NCI-H524 (cell line): ENCODE data around the gene GMPPA.

Experiments
- DNase-seq, 2 experiments: peaks; one replicate each; lab custom pipeline; 2025; lab: John Stamatoyannopoulos, UW

Gene GMPPA

DNA sequence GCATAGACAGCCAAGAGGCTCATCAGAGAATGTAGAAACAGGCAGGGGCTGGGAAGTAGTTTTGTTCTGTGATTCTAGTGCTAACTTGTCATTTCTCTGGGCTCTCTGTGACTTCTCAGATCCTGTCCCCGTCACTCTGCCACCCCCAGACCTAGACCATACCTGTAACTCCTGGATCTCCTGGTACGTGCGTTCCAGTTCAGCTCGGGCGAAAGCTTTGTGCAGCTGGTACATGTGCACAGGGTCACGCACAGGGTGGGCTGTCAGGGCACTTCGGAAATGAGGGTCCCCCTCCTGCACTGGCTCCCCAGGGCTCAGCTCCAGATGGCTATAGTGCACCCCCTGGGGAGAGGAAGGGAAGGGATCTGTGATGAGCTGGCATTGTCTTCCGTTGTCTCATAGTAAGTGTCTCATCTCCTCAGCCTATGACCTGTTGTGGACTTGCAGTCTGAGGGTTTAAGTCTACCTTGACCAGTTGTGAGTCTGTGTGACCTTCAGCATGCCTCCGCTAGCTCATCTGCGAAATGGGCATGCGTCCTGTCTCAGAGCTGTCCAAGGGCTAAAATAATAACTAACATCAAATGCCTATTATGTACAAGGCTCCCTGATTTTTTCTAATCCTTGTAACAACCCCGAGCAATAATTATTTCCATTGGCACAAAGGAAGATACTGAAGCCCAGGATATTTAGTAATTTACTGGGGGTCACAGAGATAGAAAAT lies 42.3 kb downstream of the GMPPA start:
- no peak for DNase-seq

DNA sequence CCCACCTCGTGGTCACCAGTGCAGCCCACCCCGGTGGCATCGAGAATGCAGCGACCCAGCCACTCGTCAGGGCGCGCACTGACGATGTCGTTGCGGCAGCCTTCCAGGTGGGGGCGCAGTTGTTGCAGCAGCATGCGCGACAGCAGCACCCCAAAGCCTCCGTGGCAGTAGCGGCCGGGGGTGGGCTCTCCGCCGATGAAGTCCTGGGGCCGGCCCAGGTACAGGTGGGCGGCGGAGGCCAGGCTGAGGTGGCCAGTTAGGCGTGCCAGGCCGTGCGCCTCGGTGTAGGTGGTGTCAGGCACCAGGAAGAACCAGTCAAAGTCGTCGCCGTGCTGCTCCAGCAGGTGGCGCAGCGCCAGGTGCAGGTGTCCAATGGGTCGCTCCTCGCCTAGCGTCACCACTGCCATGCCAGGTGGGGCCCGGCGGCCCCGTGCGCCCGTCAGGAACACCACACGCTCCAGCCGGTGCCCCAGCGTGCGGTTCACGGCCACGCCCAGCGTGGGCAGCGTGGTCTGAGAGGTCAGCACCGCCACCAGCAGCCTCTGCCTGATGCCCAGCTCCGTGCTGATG lies 43.0 kb downstream of the GMPPA start:
- peak; percentile 56 to 77 for DNase-seq

DNA sequence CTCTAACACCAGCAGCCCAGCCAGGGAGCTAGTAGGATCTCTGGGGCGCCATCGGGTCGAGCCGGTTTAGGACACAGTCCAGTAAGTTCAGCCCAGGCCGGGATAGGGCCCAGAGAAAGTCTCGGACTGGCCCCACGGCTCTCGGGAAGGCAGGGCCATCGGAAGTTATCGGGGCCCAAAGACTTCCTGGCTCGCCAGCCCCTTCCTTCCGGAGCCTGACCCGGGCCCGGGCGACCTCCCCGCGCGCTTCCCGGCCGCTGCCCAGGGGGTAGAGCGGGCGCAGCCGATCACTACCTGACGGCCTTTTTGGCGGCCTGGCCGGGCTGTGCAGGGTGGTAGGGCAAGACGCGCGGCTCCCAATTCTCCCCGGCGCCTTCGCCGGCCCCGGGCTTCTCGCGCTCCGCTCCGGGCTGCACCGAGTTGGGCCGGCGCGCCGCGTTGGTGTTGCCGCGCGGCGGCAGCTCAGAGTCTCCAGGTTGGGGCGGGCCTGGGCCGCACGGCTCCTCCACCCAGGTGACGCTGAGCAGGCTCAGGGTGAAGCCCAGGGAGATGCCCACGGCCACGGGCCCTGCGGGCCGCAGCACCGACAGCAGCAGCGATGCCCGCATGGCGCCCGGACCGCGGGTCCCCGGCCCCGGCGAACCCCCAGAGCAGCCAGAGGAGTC lies 44.4 kb downstream of the GMPPA start:
- DNase-seq: peak in 1 of 2 experiments; percentile 20

DNA sequence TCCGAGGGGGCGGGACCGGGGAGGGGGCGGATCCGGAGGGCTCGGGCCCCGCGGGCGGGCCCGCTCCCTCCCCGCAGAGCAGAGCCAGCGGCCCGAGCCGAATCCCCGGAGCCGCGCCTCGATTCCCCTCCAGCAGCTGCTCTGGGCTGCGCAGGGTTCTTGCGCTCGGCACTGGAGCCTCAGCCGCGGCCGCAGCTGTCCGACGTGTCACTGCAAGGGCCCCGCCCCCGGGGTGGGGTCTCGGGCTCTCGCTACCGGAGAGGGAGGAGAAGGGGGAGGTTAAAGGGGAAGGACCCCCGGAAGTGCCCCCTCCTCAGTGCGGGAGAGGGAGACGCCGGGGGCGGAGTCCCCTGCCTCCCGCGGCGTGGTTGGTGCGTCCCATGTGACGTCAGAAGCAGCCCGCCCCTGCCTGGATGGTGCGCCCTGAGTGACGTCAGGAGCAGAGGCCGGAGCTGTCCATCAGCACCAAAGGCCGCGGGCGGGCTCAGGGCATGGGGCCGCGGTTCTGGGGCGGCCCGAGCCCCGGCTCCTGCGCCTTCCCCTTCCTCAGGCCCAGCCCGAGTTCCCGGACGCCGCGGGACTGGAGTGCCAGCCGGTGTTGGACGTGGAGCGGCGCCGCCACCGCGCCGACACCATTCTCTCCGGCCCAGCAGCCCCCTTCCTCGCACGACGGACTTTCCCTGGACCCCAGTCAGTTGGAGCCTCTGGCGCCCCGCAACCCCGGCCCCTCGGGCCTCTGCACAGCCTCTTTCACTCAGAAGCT lies 45.1 kb downstream of the GMPPA start, which contains the start of the genes CHPF and TMEM198:
Gene CHPF (minus strand): TSS at position 214 of the 763 bp plus-strand sequence. CDS start 271 bp downstream, outside the sequence.
Gene TMEM198 (plus strand): TSS at position 433 of the 763 bp plus-strand sequence. CDS start 700 bp downstream, outside the sequence.
- DNase-seq: peak; percentile 96 to 98

DNA sequence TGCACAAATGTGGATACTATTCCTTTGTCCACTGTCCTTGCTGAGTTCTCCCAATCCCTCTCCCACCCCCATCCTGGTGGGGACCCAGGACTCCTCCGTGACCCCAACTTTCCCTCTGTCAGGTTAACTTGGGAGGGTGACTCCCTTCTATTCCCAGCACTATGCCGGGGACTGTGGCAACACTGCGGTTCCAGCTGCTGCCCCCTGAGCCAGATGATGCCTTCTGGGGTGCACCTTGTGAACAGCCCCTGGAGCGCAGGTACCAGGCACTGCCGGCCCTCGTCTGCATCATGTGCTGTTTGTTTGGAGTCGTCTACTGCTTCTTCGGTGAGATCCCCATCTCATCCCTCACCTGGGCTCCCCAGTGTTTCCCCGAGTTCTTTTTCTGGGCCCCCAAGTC lies 45.9 kb downstream of the GMPPA start:
- DNase-seq: no peak

DNA sequence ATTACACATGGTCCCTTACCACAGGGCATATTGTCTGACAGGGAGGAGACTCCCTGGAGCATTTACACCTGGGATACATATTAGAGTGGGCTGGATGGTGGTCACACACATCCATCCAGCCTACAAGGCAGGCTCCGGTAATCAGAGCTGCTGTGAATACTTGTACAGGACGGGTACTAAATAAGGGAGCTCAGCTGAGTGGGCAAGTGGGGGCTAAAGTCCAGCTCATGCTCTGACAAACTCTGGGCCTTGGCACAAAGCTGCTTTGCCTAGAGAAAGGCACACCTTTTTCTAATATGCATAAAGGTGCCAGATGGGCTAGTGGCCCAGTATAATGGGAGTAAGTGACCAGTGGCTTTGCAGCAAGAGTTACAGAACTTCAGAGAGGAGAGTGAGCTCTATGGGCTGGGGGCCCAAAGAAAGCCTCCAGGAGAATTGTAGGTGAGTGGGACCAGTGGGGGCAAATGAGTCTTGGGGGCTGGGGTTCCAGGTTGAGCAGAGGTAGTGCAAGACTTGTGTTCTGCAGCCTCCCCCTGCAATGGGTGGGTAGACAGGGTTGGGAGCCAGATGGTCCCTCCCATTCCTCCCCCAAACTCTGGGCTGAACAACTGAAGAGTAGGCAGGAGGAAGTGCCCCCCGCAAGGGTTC lies 46.7 kb downstream of the GMPPA start:
- DNase-seq: no peak

DNA sequence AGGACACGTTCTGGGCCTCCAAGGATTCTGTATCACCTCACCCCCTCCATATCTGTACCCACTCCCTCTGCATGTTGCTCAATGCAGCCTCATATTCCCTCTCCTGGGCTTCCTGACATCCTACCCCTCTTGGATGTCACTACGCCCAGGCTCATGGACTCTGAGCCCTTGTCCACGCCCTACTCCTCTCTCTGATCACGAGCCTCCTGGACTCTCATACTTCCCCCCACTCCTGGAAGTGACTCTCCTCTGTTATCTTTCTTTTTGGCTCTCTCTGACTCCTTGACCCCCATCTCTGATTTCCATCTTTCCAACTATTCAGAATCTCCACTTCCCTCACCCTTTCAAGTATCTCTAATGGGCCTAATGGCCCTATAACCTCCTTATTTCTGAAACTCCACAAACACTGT lies 47.3 kb downstream of the GMPPA start:
- DNase-seq: no peak

DNA sequence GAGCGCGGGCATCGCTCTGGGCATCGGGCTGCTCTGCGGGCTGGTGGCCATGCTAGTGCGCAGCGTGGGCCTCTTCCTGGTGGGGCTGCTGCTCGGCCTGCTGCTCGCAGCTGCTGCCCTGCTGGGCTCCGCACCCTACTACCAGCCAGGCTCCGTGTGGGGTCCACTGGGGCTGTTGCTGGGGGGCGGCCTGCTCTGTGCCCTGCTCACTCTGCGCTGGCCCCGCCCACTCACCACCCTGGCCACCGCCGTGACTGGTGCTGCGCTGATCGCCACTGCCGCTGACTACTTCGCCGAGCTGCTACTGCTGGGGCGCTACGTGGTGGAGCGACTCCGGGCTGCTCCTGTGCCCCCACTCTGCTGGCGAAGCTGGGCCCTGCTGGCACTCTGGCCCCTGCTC lies 48.9 kb downstream of the GMPPA start:
- no peak for DNase-seq

DNA sequence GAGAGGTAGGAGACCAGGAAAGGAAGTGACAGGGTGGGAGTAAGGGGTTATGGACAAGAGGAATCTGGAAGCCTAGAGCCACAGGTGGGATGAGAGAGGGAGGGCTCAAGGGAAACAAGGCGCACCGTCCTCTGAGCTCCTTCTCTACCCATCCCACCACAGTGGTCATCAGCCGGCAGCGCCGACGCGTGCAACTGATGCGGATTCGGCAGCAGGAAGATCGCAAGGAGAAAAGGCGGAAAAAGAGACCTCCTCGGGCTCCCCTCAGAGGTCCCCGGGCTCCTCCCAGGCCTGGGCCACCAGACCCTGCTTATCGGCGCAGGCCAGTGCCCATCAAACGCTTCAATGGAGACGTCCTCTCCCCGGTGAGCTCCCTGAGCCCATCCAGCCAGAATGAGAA lies 50.3 kb downstream of the GMPPA start:
- DNase-seq: no peak

DNA sequence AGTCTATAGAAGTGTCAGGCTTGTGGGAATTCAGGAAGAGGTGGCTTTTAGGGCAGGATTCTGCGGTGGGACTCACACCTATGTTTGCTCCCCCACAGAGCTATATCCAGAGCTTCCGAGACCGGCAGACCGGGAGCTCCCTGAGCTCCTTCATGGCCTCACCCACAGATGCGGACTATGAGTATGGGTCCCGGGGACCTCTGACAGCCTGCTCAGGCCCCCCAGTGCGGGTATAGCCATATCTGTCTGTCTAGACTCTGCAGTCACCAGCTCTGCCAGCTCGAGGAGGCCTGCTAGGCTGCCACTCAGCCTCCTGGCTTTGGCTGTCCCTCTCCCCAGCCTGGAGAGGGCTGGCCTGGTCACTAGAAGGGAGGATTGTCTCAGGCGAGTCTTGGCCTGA lies 50.9 kb downstream of the GMPPA start:
- DNase-seq: no peak

DNA sequence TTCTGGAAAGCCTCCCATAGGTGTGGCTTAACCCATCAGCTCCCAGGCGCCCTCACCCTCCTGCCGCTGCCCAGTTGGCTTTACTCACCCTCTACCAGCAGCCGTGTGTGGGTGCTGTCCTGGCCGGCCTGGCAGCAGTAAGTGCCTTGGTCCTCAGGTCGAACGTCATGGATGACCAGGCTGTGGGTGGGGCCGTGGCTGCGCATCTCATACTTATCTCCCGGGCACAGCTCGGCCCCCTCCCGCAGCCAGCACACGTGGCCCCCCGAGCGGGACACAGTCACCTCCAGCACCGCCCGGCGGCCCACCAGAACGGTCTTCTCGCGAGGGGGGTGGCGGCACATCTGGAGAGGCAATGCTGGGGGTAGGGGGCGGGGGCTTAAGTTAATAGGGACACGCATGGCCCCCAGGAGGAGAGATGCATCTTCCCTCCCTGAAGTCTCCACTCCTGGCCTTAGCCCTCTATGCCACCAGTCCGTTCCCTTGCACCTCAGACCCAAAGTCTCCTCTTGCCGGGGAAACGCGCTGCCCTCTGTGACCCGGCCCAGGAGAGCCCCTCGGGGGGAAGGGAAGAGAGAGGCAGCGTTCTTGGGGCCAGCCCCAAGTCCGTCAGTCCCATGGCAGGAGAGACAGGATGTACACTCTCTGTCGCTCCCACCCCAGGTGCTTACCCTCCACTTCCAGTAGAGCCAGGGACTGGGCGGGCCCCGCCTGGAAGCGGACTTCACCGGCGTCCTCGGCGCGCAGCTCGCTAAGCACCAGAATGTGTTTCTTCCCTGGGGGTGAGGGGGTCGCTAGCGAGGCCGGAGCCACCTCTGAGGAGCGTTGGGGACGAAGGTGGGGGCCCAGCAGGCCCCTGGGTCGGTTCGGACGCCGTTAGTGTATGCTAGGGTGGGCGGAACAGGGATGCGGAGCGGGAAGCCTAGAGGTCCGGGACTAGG lies 53.0 kb downstream of the GMPPA start:
- no peak for DNase-seq

DNA sequence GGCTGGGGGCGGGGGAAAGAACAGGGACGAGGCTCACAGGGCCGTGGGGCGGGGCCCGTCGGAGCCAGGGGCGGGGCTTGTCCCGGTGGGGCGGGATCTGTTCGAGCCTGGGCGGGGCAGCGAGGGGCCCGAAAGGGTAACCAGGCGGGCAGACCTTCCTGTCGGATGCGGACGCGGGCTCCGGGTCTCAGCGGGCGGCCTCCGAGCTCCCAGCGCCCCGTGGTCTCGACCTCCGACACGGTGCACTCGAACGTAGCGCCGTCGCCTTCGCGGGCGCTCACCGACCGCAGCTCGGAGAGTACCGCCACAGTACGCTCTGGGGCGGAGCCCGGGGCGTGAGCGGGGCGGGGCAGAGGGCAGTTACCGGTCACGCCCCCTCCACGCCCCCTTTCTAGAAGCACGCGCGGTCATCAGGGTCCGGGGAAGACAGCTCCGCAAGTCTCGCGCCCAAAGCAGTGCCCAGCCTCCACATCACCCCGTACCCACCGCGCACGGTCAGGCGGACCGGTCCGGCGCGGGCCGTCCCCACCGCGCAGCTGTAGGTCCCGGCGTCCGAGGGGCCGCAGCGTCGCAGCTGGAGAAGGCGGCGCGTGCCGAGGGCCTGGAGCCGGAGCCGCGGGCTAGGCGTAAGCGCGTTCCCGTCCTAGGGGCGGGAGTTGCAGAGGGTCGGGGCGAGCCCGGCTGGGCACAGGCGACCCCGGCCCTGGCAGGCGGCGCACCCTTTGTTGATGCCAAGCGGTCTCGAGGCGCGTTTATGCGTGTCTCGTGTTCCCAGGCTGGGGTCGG lies 53.9 kb downstream of the GMPPA start:
- peak; percentile 52 to 68 for DNase-seq

DNA sequence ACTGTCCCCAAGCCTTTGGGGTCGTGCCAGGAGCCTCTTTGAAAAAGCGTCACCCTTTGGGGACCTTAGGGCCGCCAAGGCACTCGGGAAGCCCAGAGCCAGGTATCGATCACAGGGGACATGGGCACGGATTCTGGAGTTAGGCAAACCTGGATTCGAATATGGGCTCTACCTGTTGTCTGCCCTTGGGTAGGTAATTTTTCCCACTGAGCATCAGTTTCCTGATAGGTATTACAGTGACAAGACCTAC lies 54.4 kb downstream of the GMPPA start:
- no peak for DNase-seq

DNA sequence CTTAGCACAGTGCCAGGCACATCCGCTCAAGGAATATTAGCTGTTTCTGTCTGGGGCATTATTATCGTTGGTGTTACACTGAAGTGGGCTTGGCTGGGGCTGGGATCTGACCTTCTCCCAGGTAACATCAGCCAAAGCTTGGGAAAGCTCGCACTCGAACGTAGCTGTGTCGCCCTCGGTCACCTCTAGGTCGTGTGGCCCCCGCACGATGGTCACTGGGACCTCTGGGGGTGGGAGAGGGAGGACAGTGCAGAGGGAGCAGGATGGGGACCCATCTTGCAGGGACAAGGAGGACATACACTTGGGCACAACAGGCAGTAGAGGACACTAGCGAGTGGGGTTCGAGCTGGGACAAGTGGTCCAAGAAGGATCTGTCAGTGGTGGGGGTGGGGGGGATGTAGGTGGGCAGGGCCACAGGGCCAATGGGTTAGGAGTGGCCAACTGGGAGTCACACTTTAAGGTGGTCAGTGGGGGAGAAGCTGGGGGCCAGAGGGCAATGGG lies 54.8 kb downstream of the GMPPA start:
- no peak for DNase-seq

DNA sequence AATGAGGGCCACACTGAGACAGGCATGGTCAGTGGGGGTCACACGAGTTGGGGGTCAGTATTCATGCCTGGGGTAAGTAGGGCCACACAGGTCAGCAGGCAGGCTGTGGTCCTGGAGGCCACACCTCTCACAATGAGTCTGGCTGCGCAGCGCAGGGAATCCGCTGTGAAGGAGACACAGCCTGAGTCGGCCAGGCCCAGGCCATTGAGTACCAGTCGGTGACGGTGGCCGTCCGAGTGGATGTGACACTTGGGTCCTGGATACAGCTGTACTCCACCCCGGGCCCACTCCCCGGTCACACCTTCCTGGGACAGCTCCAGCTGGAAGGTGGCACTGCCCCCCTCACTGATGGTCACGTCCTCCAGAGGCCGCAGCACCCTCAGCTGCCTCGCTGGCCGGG lies 55.7 kb downstream of the GMPPA start:
- DNase-seq: no peak

DNA sequence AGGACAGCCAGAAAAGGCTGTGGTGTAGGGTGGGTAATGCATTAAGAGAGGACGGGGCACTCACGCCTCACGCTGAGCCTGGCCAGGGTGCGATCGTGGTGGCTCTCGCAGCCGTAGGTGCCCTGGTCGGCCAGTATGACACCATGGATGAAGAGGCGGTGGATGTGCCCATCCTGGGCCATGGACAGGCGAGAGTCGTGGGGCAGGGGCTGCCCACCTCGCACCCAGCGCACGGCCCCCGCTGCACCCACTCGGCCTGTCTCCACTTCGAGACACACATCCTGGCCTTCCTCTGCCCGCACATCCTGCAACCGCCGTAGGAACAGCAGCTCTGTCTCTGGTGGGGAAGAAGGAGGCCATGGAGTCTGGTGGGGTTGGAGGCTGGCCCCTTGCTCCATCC lies 57.3 kb downstream of the GMPPA start:
- no peak for DNase-seq

DNA sequence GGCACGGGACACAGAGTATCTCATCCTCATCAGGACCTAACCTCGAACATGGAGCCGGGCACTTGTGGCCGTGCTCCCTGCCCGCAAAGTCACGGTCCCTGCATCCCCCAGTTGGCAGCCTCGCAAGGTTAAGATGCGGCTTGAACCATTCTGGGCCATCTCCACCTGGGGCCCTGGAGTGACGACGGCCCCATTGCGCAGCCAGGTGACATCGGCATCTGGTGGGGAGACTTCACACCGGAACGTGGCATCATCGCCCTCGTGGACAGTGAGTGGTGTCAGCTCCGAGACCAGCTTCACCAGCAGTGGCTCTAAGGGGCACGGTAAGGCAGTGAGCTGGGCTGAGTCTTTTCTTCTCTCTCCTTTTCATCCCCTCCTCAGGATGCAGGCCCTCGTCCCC lies 57.7 kb downstream of the GMPPA start:
- no peak for DNase-seq
